Neuronal stem cell (in vitro differentiated cells): ENCODE data around the gene HMG20B.

Experiments
- DNase-seq: peaks from one replicate; pipeline ENCODE4 v3.0.0-alpha.2; 2013; ENCODE audit warnings: low spot score
- H2AFZ ChIP-seq: one replicate; pipeline ENCODE4 v1.6.1; 2013; ENCODE audit warnings: mild to moderate bottlenecking, low read length, inconsistent platforms
- H2AK5ac ChIP-seq: 2 replicates; pipeline ENCODE4 v1.6.1; 2013; ENCODE audit warnings: low read depth, mild to moderate bottlenecking, inconsistent platforms, low read length, moderate library complexity, mixed read lengths
- H2BK120ac ChIP-seq: 2 replicates; pipeline ENCODE4 v1.6.1; 2013; ENCODE audit warnings: low read depth, mild to moderate bottlenecking, inconsistent platforms, low read length, moderate library complexity, mixed read lengths
- H2BK12ac ChIP-seq: one replicate; pipeline ENCODE4 v1.6.1; 2013; ENCODE audit warnings: low read length, inconsistent platforms
- H2BK15ac ChIP-seq: 2 replicates; pipeline ENCODE4 v1.6.1; 2013; ENCODE audit warnings: mild to moderate bottlenecking, low read length, inconsistent platforms, mixed read lengths
- H2BK5ac ChIP-seq: one replicate; pipeline ENCODE4 v1.6.1; 2013; ENCODE audit warnings: inconsistent platforms, mild to moderate bottlenecking, low read length, moderate library complexity
- H3K14ac ChIP-seq: one replicate; pipeline ENCODE4 v1.6.1; 2013; ENCODE audit warnings: low read length, inconsistent platforms
- H3K18ac ChIP-seq: 2 replicates; pipeline ENCODE4 v1.6.1; 2013; ENCODE audit warnings: low read length, inconsistent platforms
- H3K23ac ChIP-seq: 2 replicates; pipeline ENCODE4 v1.6.1; 2013; ENCODE audit warnings: low read depth, mild to moderate bottlenecking, mixed read lengths, low read length, inconsistent platforms; ENCODE audit not compliant: poor library complexity
- H3K27ac ChIP-seq: replicated peaks from 3 replicates; pipeline ENCODE4 v1.5.1; 2013; ENCODE audit warnings: low read length, inconsistent platforms
- H3K27me3 ChIP-seq, 3 experiments: 2 replicates each; pipeline ENCODE4 v1.6.1; 2013; ENCODE audit warnings: low read length in 3 of 3, mild to moderate bottlenecking in 2 of 3, inconsistent platforms in 1 of 3, low read depth in 1 of 3, mixed read lengths in 1 of 3, moderate library complexity in 1 of 3; ENCODE audit not compliant: control insufficient read depth in 3 of 3, insufficient read depth in 3 of 3
- H3K36me3 ChIP-seq, 2 donors: replicated peaks in 1 of 2; 2 replicates each; pipeline ENCODE4 v1.6.1; 2013; ENCODE audit warnings: low read length in 2 of 2; ENCODE audit not compliant: control insufficient read depth in 2 of 2, insufficient read depth in 2 of 2
- H3K4ac ChIP-seq: 2 replicates; pipeline ENCODE4 v1.6.1; 2013; ENCODE audit warnings: inconsistent platforms, mild to moderate bottlenecking, low read length, moderate library complexity
- H3K4me1 ChIP-seq, 2 donors: 1 replicate in 1 of 2; 2 replicates in 1 of 2; pipeline ENCODE4 v1.6.1; 2013; ENCODE audit warnings: low read length in 2 of 2, low read depth in 1 of 2; ENCODE audit not compliant: control insufficient read depth in 2 of 2, insufficient read depth in 1 of 2
- H3K4me2 ChIP-seq: one replicate; pipeline ENCODE4 v1.6.1; 2013; ENCODE audit warnings: mild to moderate bottlenecking, low read length, inconsistent platforms; ENCODE audit not compliant: insufficient read depth, poor library complexity, severe bottlenecking
- H3K4me3 ChIP-seq, 2 donors: 2 replicates each; pipeline ENCODE4 v1.5.1; 2013; ENCODE audit warnings: low read length in 2 of 2, mild to moderate bottlenecking in 2 of 2, inconsistent platforms in 1 of 2, moderate library complexity in 1 of 2
- H3K79me1 ChIP-seq: one replicate; pipeline ENCODE4 v1.6.1; 2013; ENCODE audit warnings: low read depth, mild to moderate bottlenecking, inconsistent platforms, low read length, moderate library complexity
- H3K9ac ChIP-seq: one replicate; pipeline ENCODE4 v1.6.1; 2013; ENCODE audit warnings: mild to moderate bottlenecking, low read depth, low read length, inconsistent platforms; ENCODE audit not compliant: poor library complexity
- H3K9me3 ChIP-seq, 2 donors: replicated peaks in 1 of 2; 2 replicates each; pipeline versions ENCODE3 to v1.6.1; 2013; ENCODE audit warnings: low read length in 2 of 2, mild to moderate bottlenecking in 2 of 2, inconsistent platforms in 1 of 2, low read depth in 1 of 2, mixed read lengths in 1 of 2, moderate library complexity in 1 of 2; ENCODE audit not compliant: control insufficient read depth in 2 of 2, insufficient read depth in 1 of 2
- H4K8ac ChIP-seq: one replicate; pipeline ENCODE4 v1.6.1; 2013; ENCODE audit warnings: low read depth, mild to moderate bottlenecking, inconsistent platforms, low read length, moderate library complexity
- H4K91ac ChIP-seq: one replicate; pipeline ENCODE4 v1.6.1; 2013; ENCODE audit warnings: low read length, low read depth, mild to moderate bottlenecking, inconsistent platforms; ENCODE audit not compliant: poor library complexity
- WGBS, 2 donors: extraction: QIAGEN DNeasy Blood & Tissue Kit; methylation state at CpG; one replicate each; pipeline ENCODE4 v1.1.7; 2013; ENCODE audit warnings: missing lambda C conversion rate in 2 of 2, mixed read lengths in 1 of 2; ENCODE audit not compliant: insufficient read length in 2 of 2, insufficient replicate concordance in 1 of 2; ENCODE audit errors: extremely low coverage in 2 of 2; 5-methylcytosine and 5-hydroxymethylcytosine counted together

Gene HMG20B

DNA sequence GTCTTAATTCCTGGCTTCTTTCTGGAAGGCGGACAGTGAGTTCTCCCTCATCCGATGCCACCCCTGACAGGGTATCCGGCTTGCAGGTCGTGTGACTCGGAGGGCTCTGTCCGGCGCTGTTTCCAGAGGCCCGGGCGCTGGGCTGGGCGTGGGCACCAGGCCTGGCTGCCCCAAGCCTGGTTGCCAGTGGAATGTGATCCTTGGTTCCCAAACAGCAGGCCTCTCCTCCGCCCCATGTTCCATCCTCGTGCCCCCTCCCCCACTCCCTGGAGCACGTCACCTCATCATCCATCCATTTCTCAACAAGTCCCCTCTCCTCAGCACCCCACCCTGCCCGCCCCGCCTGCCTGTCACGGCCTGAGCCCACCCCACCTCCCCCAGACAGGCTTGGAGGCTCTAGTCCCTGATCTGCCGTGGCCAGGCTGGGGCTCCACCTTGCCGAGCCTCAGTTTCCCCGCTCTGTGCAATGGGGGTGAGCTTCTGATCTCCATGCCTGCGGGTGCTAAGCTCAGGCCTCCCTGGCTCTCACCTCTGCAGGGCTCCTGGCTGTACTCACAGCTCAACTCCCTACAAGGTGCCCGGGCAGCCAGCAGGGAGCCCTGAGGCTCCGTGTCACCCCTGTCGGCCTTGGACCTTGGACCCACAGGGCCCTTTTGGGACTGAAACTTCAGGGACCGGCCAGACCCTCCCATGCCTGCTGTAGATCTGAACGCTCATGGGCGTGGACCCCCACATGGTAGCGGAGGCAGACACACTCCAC, 31.7 kb downstream of the HMG20B start:
- H2BK5ac ChIP-seq: no peak overlapping the region
- H3K23ac ChIP-seq: peak overlapping the region; percentile 73
- H3K27ac ChIP-seq: no peak overlapping the region
- H2AFZ ChIP-seq: no peak overlapping the region
- H3K36me3 ChIP-seq: no peaks in the 10 kb centered on the region
- DNase-seq: no peak
- no peak overlapping the region for H2BK12ac ChIP-seq
- peak overlapping the region; percentile 1 for H2AK5ac ChIP-seq
- no CpG with 5 or more reads among the region's 27 CpGs for WGBS, 2 donors
- no peak overlapping the region for H3K4ac ChIP-seq
- peak overlapping the region; percentile 86 for H4K8ac ChIP-seq
- H3K4me2 ChIP-seq: no peak overlapping the region
- H3K9ac ChIP-seq: no peak overlapping the region
- H3K79me1 ChIP-seq: no peaks in the 10 kb centered on the region
- H3K9me3 ChIP-seq: no peaks in the 10 kb centered on the region
- H4K91ac ChIP-seq: no peak overlapping the region
- no peak overlapping the region for H2BK15ac ChIP-seq
- peaks cover 3 to 29% (median 28%) of the 10 kb centered on the region in 3 experiments for H3K27me3 ChIP-seq
- H3K14ac ChIP-seq: no peak overlapping the region
- H3K4me1 ChIP-seq: peaks cover 5 to 18% of the 10 kb centered on the region in 2 donors
- H3K18ac ChIP-seq: peak overlapping the region; percentile 38
- no peak overlapping the region for H2BK120ac ChIP-seq
- no peak overlapping the region for H3K4me3 ChIP-seq

DNA sequence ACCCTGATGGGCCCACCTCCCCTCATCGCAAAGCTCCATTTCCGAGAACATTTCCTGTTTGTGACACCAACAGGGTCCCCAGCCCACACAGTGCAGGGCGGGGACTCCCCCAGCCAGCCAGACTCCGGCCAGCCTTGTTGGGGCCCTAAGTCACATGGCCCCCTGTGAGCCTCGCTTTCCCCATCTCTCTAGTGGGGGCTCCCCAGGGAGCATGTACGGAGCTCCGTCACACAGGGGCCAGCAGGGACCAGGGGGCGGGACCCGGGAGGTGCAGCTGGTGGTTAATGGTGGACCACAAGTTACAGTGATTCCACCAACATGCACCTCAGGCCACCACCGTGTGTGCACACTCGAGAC, 32.2 kb downstream of the HMG20B start:
- Histone ChIP-seq H4K91ac (no peak overlapping the region), H2AK5ac (peak overlapping the region; percentile 1), H3K4me1 (peaks cover 5 to 18% of the 10 kb centered on the region in 2 donors), H3K79me1 (no peaks in the 10 kb centered on the region), H3K4me3 (no peak overlapping the region), H2BK12ac (peak overlapping the region; percentile 25), H3K27me3 (peaks cover 3 to 29% (median 28%) of the 10 kb centered on the region in 3 experiments), H2AFZ (no peak overlapping the region), H2BK5ac (no peak overlapping the region), H3K18ac (peak overlapping the region; percentile 38), H4K8ac (peak overlapping the region; percentile 86), H3K9me3 (no peaks in the 10 kb centered on the region), H3K4me2 (no peak overlapping the region), H3K36me3 (peaks cover 0 to 2% of the 10 kb centered on the region in 2 donors), H3K4ac (no peak overlapping the region), H2BK120ac (no peak overlapping the region), H2BK15ac (no peak overlapping the region), H3K23ac (peak overlapping the region; percentile 73), H3K14ac (no peak overlapping the region), H3K27ac (no peak overlapping the region), H3K9ac (no peak overlapping the region)
- WGBS, 2 donors: no CpG with 5 or more reads among the region's 11 CpGs
- DNase-seq: no peak

DNA sequence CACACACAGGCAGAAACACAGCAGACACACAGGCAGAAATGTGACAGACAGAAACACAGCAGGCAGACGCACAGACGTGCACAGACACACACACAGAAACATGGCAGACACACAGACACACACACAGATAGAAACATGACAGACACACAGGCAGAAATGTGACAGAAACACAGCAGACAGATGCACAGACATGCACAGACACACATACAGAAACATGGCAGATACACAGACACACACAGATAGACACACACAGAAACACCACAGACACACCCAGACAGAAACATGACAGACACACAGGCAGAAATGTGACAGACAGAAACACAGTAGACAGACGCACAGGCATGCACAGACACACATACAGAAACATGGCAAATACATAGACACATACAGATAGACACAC, 32.6 kb downstream of the HMG20B start:
- Histone ChIP-seq H3K4ac (no peak overlapping the region), H3K23ac (peak overlapping the region; percentile 73), H4K8ac (no peak overlapping the region), H3K4me3 (no peak overlapping the region), H3K14ac (no peak overlapping the region), H2BK5ac (no peak overlapping the region), H3K4me2 (no peak overlapping the region), H3K18ac (no peak overlapping the region), H3K9me3 (no peaks in the 10 kb centered on the region), H3K36me3 (peaks cover 2 to 6% of the 10 kb centered on the region in 2 donors), H2BK120ac (no peak overlapping the region), H2BK15ac (no peak overlapping the region), H3K27me3 (peaks cover 3 to 29% (median 28%) of the 10 kb centered on the region in 3 experiments), H3K27ac (no peak overlapping the region), H2BK12ac (no peak overlapping the region), H3K79me1 (no peaks in the 10 kb centered on the region), H3K4me1 (peaks cover 5 to 18% of the 10 kb centered on the region in 2 donors), H4K91ac (no peak overlapping the region), H2AFZ (no peak overlapping the region), H2AK5ac (peak overlapping the region; percentile 1), H3K9ac (no peak overlapping the region)
- WGBS, 2 donors: no CpG with 5 or more reads among the region's 3 CpGs
- no peak for DNase-seq

DNA sequence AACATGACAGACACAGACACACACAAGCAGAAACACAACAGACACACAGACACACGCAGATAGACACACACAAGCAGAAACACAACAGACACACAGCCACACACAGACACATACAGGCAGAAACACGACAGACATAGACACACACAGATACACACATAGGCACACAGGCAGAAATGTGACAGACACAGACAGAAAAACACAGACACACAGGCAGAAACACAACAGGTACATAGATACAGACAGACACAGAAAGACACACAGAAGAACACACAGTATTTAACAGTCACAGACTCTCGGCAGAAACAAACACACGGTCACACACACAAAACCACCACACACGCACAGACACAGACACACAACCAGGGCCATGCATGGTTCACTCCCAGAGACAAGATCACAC, 33.0 kb downstream of the HMG20B start:
- H3K4me2 ChIP-seq: no peak overlapping the region
- no peak overlapping the region for H4K91ac ChIP-seq
- peak overlapping the region; percentile 74 for H2AFZ ChIP-seq
- H3K4me1 ChIP-seq: peaks cover 5 to 18% of the 10 kb centered on the region in 2 donors
- no CpG with 5 or more reads among the region's 5 CpGs for WGBS, 2 donors
- peak overlapping the region; percentile 80 for H3K18ac ChIP-seq
- H3K79me1 ChIP-seq: no peaks in the 10 kb centered on the region
- H2BK120ac ChIP-seq: no peak overlapping the region
- no peak overlapping the region for H2BK5ac ChIP-seq
- peaks cover 2 to 10% of the 10 kb centered on the region in 2 donors for H3K36me3 ChIP-seq
- no peak for DNase-seq
- H2AK5ac ChIP-seq: no peak overlapping the region
- H3K27me3 ChIP-seq: peaks cover 3 to 29% (median 28%) of the 10 kb centered on the region in 3 experiments
- no peak overlapping the region for H3K4me3 ChIP-seq
- H3K23ac ChIP-seq: peak overlapping the region; percentile 73
- H2BK12ac ChIP-seq: no peak overlapping the region
- no peak overlapping the region for H3K4ac ChIP-seq
- no peaks in the 10 kb centered on the region for H3K9me3 ChIP-seq
- no peak overlapping the region for H3K9ac ChIP-seq
- H3K14ac ChIP-seq: no peak overlapping the region
- H4K8ac ChIP-seq: no peak overlapping the region
- no peak overlapping the region for H3K27ac ChIP-seq
- peak overlapping the region; percentile 55 for H2BK15ac ChIP-seq
